GM23338 (cell line): ENCODE results near the gene MAP2K1. TPM values are rescaled to one million over a fixed set of nuclear protein-coding genes. Genes with fewer than 3 reads are reported as not detected.
A peak's percentile ranks its signal among the peaks of the same experiment; 100 is the strongest.

Source experiments
- ATAC-seq: fragments of 200-7000 bp; cut with Tn5 transposase; 3 replicates; pipeline ENCODE4 v1.9.1; 2020
- DNase-seq: peaks from one replicate; pipeline ENCODE4 v3.0.0-alpha.2; 2015; ENCODE audit warnings: low spot score
- H2AFZ ChIP-seq: fragments of 200-600 bp; sonication (generic); 2 replicates; pipeline ENCODE4 v1.8.0; 2016; ENCODE audit warnings: antibody characterized with exemption, mild to moderate bottlenecking, moderate library complexity
- H3F3A ChIP-seq: fragments of 200-600 bp; sonication (generic); replicated peaks from 2 replicates; pipeline ENCODE4 v1.8.0; 2017; ENCODE audit warnings: antibody characterized with exemption, mixed run types, low read depth
- H3K27ac ChIP-seq: fragments of 200-600 bp; sonication (generic); 2 replicates; pipeline ENCODE4 v1.6.1; 2016; ENCODE audit warnings: low read depth
- H3K27me3 ChIP-seq: fragments of 200-600 bp; sonication (generic); 2 replicates; pipeline ENCODE4 v1.8.0; 2016; ENCODE audit warnings: mild to moderate bottlenecking, mixed run types, moderate library complexity; ENCODE audit not compliant: insufficient read depth
- H3K36me3 ChIP-seq: fragments of 200-600 bp; sonication (generic); 2 replicates; pipeline ENCODE4 v1.8.0; 2016; ENCODE audit warnings: mild to moderate bottlenecking; ENCODE audit not compliant: insufficient read depth
- H3K4me1 ChIP-seq: fragments of 200-600 bp; sonication (generic); 2 replicates; pipeline ENCODE4 v1.8.0; 2016; ENCODE audit warnings: mild to moderate bottlenecking, moderate library complexity; ENCODE audit not compliant: insufficient read depth
- H3K4me2 ChIP-seq: fragments of 200-600 bp; sonication (generic); 2 replicates; pipeline ENCODE4 v1.7.1; 2017; ENCODE audit warnings: mixed run types
- H3K4me3 ChIP-seq: fragments of 200-600 bp; sonication (generic); 2 replicates; pipeline ENCODE4 v1.6.1; 2016; ENCODE audit warnings: mixed run types
- H3K79me2 ChIP-seq: fragments of 200-600 bp; sonication (generic); replicated peaks from 2 replicates; pipeline ENCODE4 v1.8.0; 2017; ENCODE audit warnings: mild to moderate bottlenecking; ENCODE audit not compliant: insufficient read depth
- H3K9me2 ChIP-seq: fragments of 200-600 bp; sonication (generic); 2 replicates; pipeline ENCODE4 v1.8.0; 2017; ENCODE audit not compliant: insufficient read depth
- H4K20me1 ChIP-seq: fragments of 200-600 bp; sonication (generic); replicated peaks from 2 replicates; pipeline ENCODE4 v1.8.0; 2017; ENCODE audit warnings: mild to moderate bottlenecking; ENCODE audit not compliant: insufficient read depth
- H3K27ac Mint-ChIP-seq: 2 replicates; pipeline ENCODE4 v1.8.0; 2020; ENCODE audit warnings: inconsistent platforms, mild to moderate bottlenecking, moderate library complexity, mixed read lengths
- H3K27me3 Mint-ChIP-seq: 3 replicates; pipeline ENCODE4 v1.8.0; 2022; ENCODE audit warnings: low read depth, mild to moderate bottlenecking, moderate library complexity, mixed read lengths, inconsistent platforms; ENCODE audit not compliant: insufficient read depth, poor library complexity
- H3K36me3 Mint-ChIP-seq: 3 replicates; pipeline ENCODE4 v1.8.0; 2021; ENCODE audit warnings: low read depth, mild to moderate bottlenecking, inconsistent platforms, moderate library complexity, mixed read lengths
- H3K4me1 Mint-ChIP-seq: 3 replicates; pipeline ENCODE4 v1.8.0; 2020; ENCODE audit warnings: mild to moderate bottlenecking, inconsistent platforms, mixed read lengths
- H3K4me3 Mint-ChIP-seq: 3 replicates; pipeline ENCODE4 v1.8.0; 2021; ENCODE audit warnings: moderate library complexity, mild to moderate bottlenecking, inconsistent platforms, mixed read lengths
- H3K9me3 Mint-ChIP-seq: 3 replicates; pipeline ENCODE4 v1.8.0; 2020; ENCODE audit warnings: moderate library complexity, mild to moderate bottlenecking, inconsistent platforms, mixed read lengths
- CREB1 ChIP-seq: fragments of 250-450 bp; sonication (Bioruptor Pico); IDR thresholded peaks from 2 replicates; pipeline ENCODE4 v1.5.0; 2020; ENCODE audit warnings: low read depth, mild to moderate bottlenecking, moderate library complexity
- CTCF ChIP-seq, 2 experiments: fragments of 200-600 bp in 1 of 2; sonication (generic) in 1 of 2; conservative IDR thresholded peaks; 2 replicates each; pipeline versions ENCODE4 v1.5.1 to v1.6.1; 2016 to 2017; ENCODE audit warnings: antibody characterized with exemption in 2 of 2, low read depth in 2 of 2, mild to moderate bottlenecking in 2 of 2, moderate library complexity in 1 of 2
- ETS1 ChIP-seq: IDR thresholded peaks from 2 replicates; pipeline ENCODE4 v1.6.1; 2016; ENCODE audit warnings: antibody characterized with exemption
- EZH2 ChIP-seq: fragments of 200-600 bp; sonication (generic); IDR thresholded peaks from one replicate; pipeline ENCODE4 v1.8.0; 2017; ENCODE audit warnings: antibody characterized with exemption, mild to moderate bottlenecking, low read depth; ENCODE audit not compliant: unreplicated experiment
- POLR2AphosphoS5 ChIP-seq: IDR thresholded peaks from 2 replicates; pipeline ENCODE4 v1.6.1; 2016; ENCODE audit warnings: antibody characterized with exemption, low read depth
- REST ChIP-seq: IDR thresholded peaks from one replicate; pipeline ENCODE4 v1.6.1; 2018; ENCODE audit warnings: antibody characterized with exemption; ENCODE audit not compliant: unreplicated experiment
- STAT1 ChIP-seq: IDR thresholded peaks from one replicate; pipeline ENCODE4 v1.6.1; 2016; ENCODE audit warnings: antibody characterized with exemption; ENCODE audit not compliant: unreplicated experiment
- ZNF462 ChIP-seq: fragments of 250-450 bp; sonication (Bioruptor Pico); IDR thresholded peaks from 2 replicates; pipeline ENCODE4 v1.5.0; 2020; ENCODE audit warnings: mild to moderate bottlenecking, moderate library complexity
- polyA plus RNA-seq: library from polyadenylated mRNA; unstranded; fragments of >200 nt; fragmentation: Nextera tagmentation; extraction: Ambion mirVana; gene quantifications from 2 replicates; pipeline ENCODE4 v1.2.1, GENCODE V29; 2016
- total RNA-seq: library from RNA; depleted of rRNA; stranded (reverse); fragments of >200 nt; shearing (Covaris generic); gene quantifications from 2 replicates; pipeline ENCODE4 v1.2.3, GENCODE V29; 2014

The MAP2K1 gene
- total and polyA plus RNA-seq, 2 experiments from 2014 or later, result 42.0 to 68.5 TPM

- TF ChIP-seq CTCF (conservative IDR thresholded peaks at IDR 0.05; ENCODE audit: low read depth in 2 of 2), result no peak
- TF ChIP-seq STAT1, result no peak
- TF ChIP-seq POLR2AphosphoS5, result no peak
- TF ChIP-seq ETS1, result no peak
- no peak for TF ChIP-seq CREB1 (CRISPR knock-in tag)
- no peak for TF ChIP-seq EZH2
- no peak for TF ChIP-seq REST
These were observed 105.1 kb downstream of the MAP2K1 start (continued) for GRCh38 chr15:66491846-66492245.

GRCh38 chr15:66494262-66494661 is 107.5 kb downstream of the MAP2K1 start:
- peaks cover 65% of the 10 kb centered on the region for H3K36me3 Mint-ChIP-seq
- H3K9me2 ChIP-seq, result no peaks in the 10 kb centered on the region
- TF ChIP-seq CTCF (conservative IDR thresholded peaks at IDR 0.05; ENCODE audit: low read depth in 2 of 2), result no peak
- no peak for TF ChIP-seq ZNF462 (CRISPR knock-in tag)
- no peak for TF ChIP-seq POLR2AphosphoS5
- peaks cover 15% of the 10 kb centered on the region for H3K27me3 Mint-ChIP-seq
- peak overlapping the region; percentile 23; the same call in 1 of the 2 replicates for H3K27ac Mint-ChIP-seq
- no peaks in the 10 kb centered on the region; the same call in 2 of the 3 replicates for H3K9me3 Mint-ChIP-seq
- peaks cover 45% of the 10 kb centered on the region for H3F3A ChIP-seq
- H3K27me3 ChIP-seq, result no peaks in the 10 kb centered on the region
- no peak overlapping the region for H3K4me3 Mint-ChIP-seq
- DNase-seq (no peak), ATAC-seq (no peak)
- peaks cover 34% of the 10 kb centered on the region for H3K36me3 ChIP-seq
- H3K4me2 ChIP-seq, result no peak overlapping the region
- peaks cover 21% of the 10 kb centered on the region for H3K4me1 Mint-ChIP-seq
- H3K27ac ChIP-seq, result peak overlapping the region; percentile 66; the same call in 1 of the 2 replicates
- H3K4me1 ChIP-seq, result peaks cover 6% of the 10 kb centered on the region
- peaks cover 17% of the 10 kb centered on the region for H3K79me2 ChIP-seq
- no peak overlapping the region for H2AFZ ChIP-seq
- no peak overlapping the region for H3K4me3 ChIP-seq
- H4K20me1 ChIP-seq, result peaks cover 11% of the 10 kb centered on the region
